ENCODE data around the gene BCAT1.

The BCAT1 gene

DNA sequence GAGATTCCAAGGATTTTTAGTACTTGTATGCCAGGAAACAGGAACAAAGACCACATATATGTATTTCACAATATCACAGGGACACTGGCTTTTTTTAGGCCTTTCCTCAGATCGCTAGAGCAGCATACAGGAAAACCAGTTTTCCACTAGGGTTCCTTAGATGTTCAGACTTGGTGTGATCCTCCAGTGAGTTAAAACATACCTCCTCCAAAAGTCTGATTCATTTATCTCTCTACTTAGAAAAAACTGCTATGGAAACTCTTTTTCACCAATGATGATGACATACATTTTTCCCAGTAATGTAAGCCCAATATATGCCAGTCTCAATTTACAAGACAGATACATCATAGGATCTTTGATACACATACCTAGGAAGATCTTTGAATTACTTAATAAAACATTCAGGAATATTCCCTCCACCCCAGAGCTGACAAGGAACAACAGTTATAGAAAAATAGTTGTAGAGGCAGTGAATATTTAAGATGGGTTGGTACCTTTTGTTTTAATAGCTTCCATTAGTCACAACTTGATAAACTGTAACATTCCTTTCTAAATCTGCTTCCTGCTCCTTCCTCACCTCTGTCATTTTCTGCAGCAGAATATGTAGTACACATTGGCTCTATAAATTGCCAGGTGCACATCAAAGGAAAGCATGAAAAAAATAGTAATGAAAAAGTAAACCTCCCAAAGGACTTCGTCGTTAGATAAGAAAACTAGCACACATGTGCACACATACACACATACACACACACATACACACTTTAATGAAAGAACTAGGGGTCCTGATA lies 27.5 kb downstream of the BCAT1 start:
- no peaks in the 10 kb centered on the region for H3K9me3 ChIP-seq (ENCODE audit: control insufficient read depth, low read length)
- no peaks in the 10 kb centered on the region for H3K36me3 ChIP-seq (ENCODE audit: control insufficient read depth in 1 of 2, insufficient read depth in 2 of 2, low read depth in 1 of 2, low read length in 2 of 2)
- no peak overlapping the region for H2BK15ac ChIP-seq (ENCODE audit: low read depth, poor library complexity, severe bottlenecking)
- peaks cover 33% of the 10 kb centered on the region for H3K79me1 ChIP-seq (replicated peaks; ENCODE audit: low read length, poor library complexity, severe bottlenecking)
- no peak overlapping the region for H3K14ac ChIP-seq (ENCODE audit: low read length in 2 of 2)
- no peaks in the 10 kb centered on the region for H3K4me1 ChIP-seq (ENCODE audit: control insufficient read depth, insufficient read depth, low read depth, low read length)
- no peak overlapping the region for H4K8ac ChIP-seq (ENCODE audit: low read length)
- H3K27ac ChIP-seq (ENCODE audit: low read length, poor library complexity, severe bottlenecking), result no peak overlapping the region
- no peak overlapping the region for H2BK12ac ChIP-seq (ENCODE audit: low read length in 2 of 2)
- H2BK120ac ChIP-seq (ENCODE audit: low read depth, low read length), result no peak overlapping the region
- no peaks in the 10 kb centered on the region for H3K27me3 ChIP-seq (ENCODE audit: control insufficient read depth in 1 of 2, insufficient read depth in 1 of 2, low read length in 2 of 2)
- H3K4me3 ChIP-seq (ENCODE audit: insufficient read depth in 1 of 2, low read depth in 1 of 2, low read length in 2 of 2), result no peak overlapping the region
- H2BK5ac ChIP-seq (ENCODE audit: low read depth, low read length, poor library complexity, severe bottlenecking), result no peak overlapping the region
- H3K18ac ChIP-seq (ENCODE audit: low read depth in 1 of 2, low read length in 2 of 2), result no peak overlapping the region
- 82% methylated on average over 1 of the region's 3 CpGs for WGBS
- no peak overlapping the region for H3K9ac ChIP-seq (ENCODE audit: low read length)
- H2AK5ac ChIP-seq (ENCODE audit: low read length, severe bottlenecking), result no peak overlapping the region
- H3K23ac ChIP-seq (ENCODE audit: low read length in 2 of 2), result no peak overlapping the region
- no peak overlapping the region for H3K4ac ChIP-seq (ENCODE audit: low read depth in 1 of 2, low read length in 2 of 2)
- peak; percentile 72 for DNase-seq
- no peak overlapping the region for H2AFZ ChIP-seq (ENCODE audit: low read depth, low read length)
- H4K91ac ChIP-seq (ENCODE audit: low read length), result no peak overlapping the region
- no peak overlapping the region for H3K4me2 ChIP-seq (ENCODE audit: low read length, poor library complexity, severe bottlenecking)

DNA sequence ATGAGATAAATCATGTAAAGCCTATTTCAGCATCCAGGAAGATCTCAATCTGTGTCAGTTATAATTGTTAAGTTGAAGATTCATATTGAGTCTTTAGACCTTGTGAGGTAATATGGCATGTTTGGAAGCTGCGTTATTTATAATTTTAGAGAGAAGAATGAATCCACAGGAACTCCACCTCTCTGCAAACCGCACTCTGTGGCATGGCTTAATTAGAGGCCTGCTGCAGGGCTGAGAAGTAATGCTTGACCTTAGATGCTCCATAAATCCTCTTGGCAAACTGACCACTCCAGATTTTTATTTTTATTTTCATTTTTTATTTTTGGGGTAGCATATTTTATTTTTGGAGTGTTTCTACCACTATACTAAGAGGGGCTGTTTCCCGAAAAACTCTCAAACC lies 28.8 kb downstream of the BCAT1 start:
- H4K91ac ChIP-seq (ENCODE audit: low read length), result no peak overlapping the region
- H3K4ac ChIP-seq (ENCODE audit: low read depth in 1 of 2, low read length in 2 of 2), result no peak overlapping the region
- WGBS, result 94% methylated on average over 3 of the region's 3 CpGs

DNA sequence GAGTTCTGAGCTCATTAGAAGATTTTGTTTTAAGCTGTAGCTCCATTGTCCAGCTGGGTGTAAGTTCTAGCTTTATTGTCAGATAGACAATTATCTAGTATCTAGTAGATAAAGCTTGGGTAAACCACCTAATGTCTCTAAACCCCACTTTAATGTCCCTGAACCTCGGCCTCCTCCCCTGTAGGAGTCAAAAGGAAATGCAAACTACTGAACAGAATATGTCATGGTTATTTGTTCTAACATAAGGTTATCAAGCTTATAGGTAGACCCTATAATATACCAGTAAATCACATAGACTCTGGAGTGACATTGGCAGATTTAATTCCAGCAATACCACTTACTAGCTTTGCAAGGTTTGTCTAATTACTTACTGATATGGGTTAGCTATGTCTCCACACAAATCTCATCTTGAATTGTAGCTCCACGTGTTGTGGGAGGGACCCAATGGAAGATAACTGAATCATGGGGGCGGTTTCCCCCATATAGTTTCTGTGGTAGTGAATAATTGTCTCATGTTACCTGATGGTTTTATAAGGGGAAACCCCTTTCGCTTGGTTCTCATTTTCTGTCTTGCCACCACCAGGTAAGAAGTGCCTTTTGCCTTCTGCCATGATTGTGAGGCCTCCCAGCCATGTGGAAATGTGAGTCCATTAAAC lies 29.4 kb downstream of the BCAT1 start:
- no peak overlapping the region for H2BK15ac ChIP-seq (ENCODE audit: low read depth, poor library complexity, severe bottlenecking)
- H4K91ac ChIP-seq (ENCODE audit: low read length), result no peak overlapping the region
- H3K27me3 ChIP-seq (ENCODE audit: control insufficient read depth in 1 of 2, insufficient read depth in 1 of 2, low read length in 2 of 2), result no peaks in the 10 kb centered on the region
- H3K9ac ChIP-seq (ENCODE audit: low read length), result no peak overlapping the region
- no peak overlapping the region for H3K4me3 ChIP-seq (ENCODE audit: insufficient read depth in 1 of 2, low read depth in 1 of 2, low read length in 2 of 2)
- no peak overlapping the region for H3K18ac ChIP-seq (ENCODE audit: low read depth in 1 of 2, low read length in 2 of 2)
- no peak overlapping the region for H2AFZ ChIP-seq (ENCODE audit: low read depth, low read length)
- H3K23ac ChIP-seq (ENCODE audit: low read length in 2 of 2), result no peak overlapping the region
- no peaks in the 10 kb centered on the region for H3K4me1 ChIP-seq (ENCODE audit: control insufficient read depth, insufficient read depth, low read depth, low read length)
- no peak overlapping the region for H2BK12ac ChIP-seq (ENCODE audit: low read length in 2 of 2)
- no peak overlapping the region for H4K8ac ChIP-seq (ENCODE audit: low read length)
- no peak overlapping the region for H3K4ac ChIP-seq (ENCODE audit: low read depth in 1 of 2, low read length in 2 of 2)
- no peak overlapping the region for H3K27ac ChIP-seq (ENCODE audit: low read length, poor library complexity, severe bottlenecking)
- H3K9me3 ChIP-seq (ENCODE audit: control insufficient read depth, low read length), result no peaks in the 10 kb centered on the region
- H2BK5ac ChIP-seq (ENCODE audit: low read depth, low read length, poor library complexity, severe bottlenecking), result no peak overlapping the region
- peaks cover 35% of the 10 kb centered on the region for H3K79me1 ChIP-seq (replicated peaks; ENCODE audit: low read length, poor library complexity, severe bottlenecking)
- H2BK120ac ChIP-seq (ENCODE audit: low read depth, low read length), result no peak overlapping the region
- H2AK5ac ChIP-seq (ENCODE audit: low read length, severe bottlenecking), result no peak overlapping the region
- no peak overlapping the region for H3K14ac ChIP-seq (ENCODE audit: low read length in 2 of 2)
- no peak overlapping the region for H3K4me2 ChIP-seq (ENCODE audit: low read length, poor library complexity, severe bottlenecking)
- 95% methylated on average over 3 of the region's 4 CpGs for WGBS
- no peaks in the 10 kb centered on the region for H3K36me3 ChIP-seq (ENCODE audit: control insufficient read depth in 1 of 2, insufficient read depth in 2 of 2, low read depth in 1 of 2, low read length in 2 of 2)
- DNase-seq, result no peak

More for the DNA sequence above, 28.8 kb downstream of the BCAT1 start:
- no peak overlapping the region for H3K14ac ChIP-seq (ENCODE audit: low read length in 2 of 2)
- no peaks in the 10 kb centered on the region for H3K27me3 ChIP-seq (ENCODE audit: control insufficient read depth in 1 of 2, insufficient read depth in 1 of 2, low read length in 2 of 2)
- no peak overlapping the region for H3K4me3 ChIP-seq (ENCODE audit: insufficient read depth in 1 of 2, low read depth in 1 of 2, low read length in 2 of 2)
- no peak overlapping the region for H3K18ac ChIP-seq (ENCODE audit: low read depth in 1 of 2, low read length in 2 of 2)
- H3K79me1 ChIP-seq (replicated peaks; ENCODE audit: low read length, poor library complexity, severe bottlenecking), result peaks cover 36% of the 10 kb centered on the region
- no peak overlapping the region for H2BK5ac ChIP-seq (ENCODE audit: low read depth, low read length, poor library complexity, severe bottlenecking)
- H2AK5ac ChIP-seq (ENCODE audit: low read length, severe bottlenecking), result no peak overlapping the region
- H3K36me3 ChIP-seq (ENCODE audit: control insufficient read depth in 1 of 2, insufficient read depth in 2 of 2, low read depth in 1 of 2, low read length in 2 of 2), result no peaks in the 10 kb centered on the region
- no peak overlapping the region for H3K9ac ChIP-seq (ENCODE audit: low read length)
- H3K23ac ChIP-seq (ENCODE audit: low read length in 2 of 2), result no peak overlapping the region
- no peak overlapping the region for H4K8ac ChIP-seq (ENCODE audit: low read length)
- no peak overlapping the region for H3K27ac ChIP-seq (ENCODE audit: low read length, poor library complexity, severe bottlenecking)
- no peaks in the 10 kb centered on the region for H3K9me3 ChIP-seq (ENCODE audit: control insufficient read depth, low read length)
- no peak for DNase-seq
- no peak overlapping the region for H2AFZ ChIP-seq (ENCODE audit: low read depth, low read length)
- no peak overlapping the region for H2BK120ac ChIP-seq (ENCODE audit: low read depth, low read length)
- no peak overlapping the region for H3K4me2 ChIP-seq (ENCODE audit: low read length, poor library complexity, severe bottlenecking)
- no peak overlapping the region for H2BK15ac ChIP-seq (ENCODE audit: low read depth, poor library complexity, severe bottlenecking)
- no peaks in the 10 kb centered on the region for H3K4me1 ChIP-seq (ENCODE audit: control insufficient read depth, insufficient read depth, low read depth, low read length)
- no peak overlapping the region for H2BK12ac ChIP-seq (ENCODE audit: low read length in 2 of 2)

DNA sequence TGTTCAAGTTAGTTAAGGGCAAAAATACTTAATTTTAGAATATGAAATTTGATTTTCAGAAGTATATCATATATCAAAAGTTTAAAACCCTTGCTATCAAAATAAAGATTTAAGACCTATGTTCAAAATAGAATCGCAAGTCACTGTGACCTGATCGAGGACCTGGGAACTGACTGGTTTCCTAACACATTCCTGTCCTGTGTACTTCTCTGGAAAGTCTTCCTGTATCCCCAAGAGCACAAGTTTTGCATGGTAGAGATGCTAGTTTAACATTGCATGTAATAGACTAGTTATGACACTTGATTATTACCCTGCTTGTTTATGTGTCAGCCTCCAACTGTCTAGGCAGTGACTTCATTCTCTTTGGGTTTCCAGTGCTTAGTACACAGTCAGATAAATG lies 30.3 kb downstream of the BCAT1 start:
- Histone ChIP-seq H3K4me3 (ENCODE audit: insufficient read depth in 1 of 2, low read depth in 1 of 2, low read length in 2 of 2) (no peak overlapping the region), H2AFZ (ENCODE audit: low read depth, low read length) (no peak overlapping the region), H2BK12ac (ENCODE audit: low read length in 2 of 2) (no peak overlapping the region), H2BK120ac (ENCODE audit: low read depth, low read length) (no peak overlapping the region), H3K14ac (ENCODE audit: low read length in 2 of 2) (no peak overlapping the region), H2BK5ac (ENCODE audit: low read depth, low read length, poor library complexity, severe bottlenecking) (no peak overlapping the region), H3K4ac (ENCODE audit: low read depth in 1 of 2, low read length in 2 of 2) (no peak overlapping the region), H3K18ac (ENCODE audit: low read depth in 1 of 2, low read length in 2 of 2) (no peak overlapping the region), H3K79me1 (replicated peaks; ENCODE audit: low read length, poor library complexity, severe bottlenecking) (peaks cover 40% of the 10 kb centered on the region), H4K91ac (ENCODE audit: low read length) (no peak overlapping the region), H3K9ac (ENCODE audit: low read length) (no peak overlapping the region), H3K27me3 (ENCODE audit: control insufficient read depth in 1 of 2, insufficient read depth in 1 of 2, low read length in 2 of 2) (no peaks in the 10 kb centered on the region), H3K27ac (ENCODE audit: low read length, poor library complexity, severe bottlenecking) (no peak overlapping the region), H2AK5ac (ENCODE audit: low read length, severe bottlenecking) (no peak overlapping the region), H4K8ac (ENCODE audit: low read length) (no peak overlapping the region), H3K4me2 (ENCODE audit: low read length, poor library complexity, severe bottlenecking) (no peak overlapping the region), H3K36me3 (ENCODE audit: control insufficient read depth in 1 of 2, insufficient read depth in 2 of 2, low read depth in 1 of 2, low read length in 2 of 2) (no peaks in the 10 kb centered on the region), H3K9me3 (ENCODE audit: control insufficient read depth, low read length) (no peaks in the 10 kb centered on the region), H3K23ac (ENCODE audit: low read length in 2 of 2) (no peak overlapping the region), H3K4me1 (ENCODE audit: control insufficient read depth, insufficient read depth, low read depth, low read length) (no peaks in the 10 kb centered on the region), H2BK15ac (ENCODE audit: low read depth, poor library complexity, severe bottlenecking) (no peak overlapping the region)
- no peak for DNase-seq
- 47% methylated on average over 2 of the region's 2 CpGs for WGBS

Data from mesenchymal stem cell (in vitro differentiated cells and primary cell).